ENCODE data around the gene AGAP1. TPM values are rescaled to one million over a fixed set of nuclear protein-coding genes. Genes with fewer than 3 reads are reported as not detected.

AGAP1 gene
- total RNA-seq, 4 donors from 2014 or later: 23.4 to 46.5 (median 29.3) TPM

DNA sequence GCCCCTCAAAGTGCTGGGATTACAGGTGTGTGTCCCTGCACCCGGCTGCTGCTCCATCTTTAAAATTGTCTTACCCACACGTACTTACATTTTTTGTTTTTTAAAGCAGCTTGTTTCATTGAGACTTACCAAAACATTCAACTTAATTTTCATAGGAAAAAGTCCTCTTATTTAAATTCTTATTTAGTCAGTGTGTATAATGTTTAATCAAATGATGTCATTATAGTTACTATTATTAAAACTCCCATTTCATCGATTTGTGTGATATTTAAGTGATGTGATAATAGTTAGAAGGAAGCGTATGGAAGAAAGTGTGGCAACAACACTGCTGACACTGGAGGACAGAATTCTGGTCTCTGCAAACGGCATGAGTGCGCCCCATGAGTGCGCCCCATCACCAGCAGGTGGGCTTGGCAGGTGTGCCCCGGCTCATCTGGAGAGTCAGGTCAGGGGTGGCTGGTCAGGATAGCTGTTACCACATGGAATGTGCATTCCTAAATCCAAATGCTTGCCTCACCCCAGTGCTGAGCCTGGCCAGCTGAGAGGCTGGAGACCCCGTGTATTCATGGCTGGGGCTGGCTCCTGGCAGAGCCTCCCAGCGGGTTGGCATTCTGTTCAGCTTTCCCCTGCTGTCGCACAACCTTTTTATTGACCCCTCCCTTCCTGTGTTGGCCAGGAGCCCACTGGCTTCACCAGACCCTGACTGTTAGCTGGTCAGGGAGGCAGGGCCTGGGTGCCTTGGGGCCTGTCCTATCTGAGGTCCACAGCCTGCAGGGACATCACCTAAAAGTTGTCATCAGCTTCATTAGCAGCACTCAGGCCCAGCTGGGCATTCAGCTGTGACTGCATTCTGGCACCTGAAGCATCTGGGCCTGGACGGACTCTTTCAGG lies 79.7 kb downstream of the AGAP1 start:
- H3K27ac ChIP-seq: peak overlapping the region; percentile 12 to 41 (median 31)
- peaks cover 22 to 23% of the 10 kb centered on the region in 2 donors for H3K4me1 ChIP-seq
- intact Hi-C loops (cut with DNase I): no loop called here
- H3K4me3 ChIP-seq (replicated peaks in 1 of 3): no peak overlapping the region
- H3K27me3 ChIP-seq: no peaks in the 10 kb centered on the region
- DNase-seq: peak; percentile 89 to 93
- WGBS, 2 donors: 56 to 70% methylated on average over 9 to 12 of the region's 12 CpGs
- TF ChIP-seq, protein P1, sequence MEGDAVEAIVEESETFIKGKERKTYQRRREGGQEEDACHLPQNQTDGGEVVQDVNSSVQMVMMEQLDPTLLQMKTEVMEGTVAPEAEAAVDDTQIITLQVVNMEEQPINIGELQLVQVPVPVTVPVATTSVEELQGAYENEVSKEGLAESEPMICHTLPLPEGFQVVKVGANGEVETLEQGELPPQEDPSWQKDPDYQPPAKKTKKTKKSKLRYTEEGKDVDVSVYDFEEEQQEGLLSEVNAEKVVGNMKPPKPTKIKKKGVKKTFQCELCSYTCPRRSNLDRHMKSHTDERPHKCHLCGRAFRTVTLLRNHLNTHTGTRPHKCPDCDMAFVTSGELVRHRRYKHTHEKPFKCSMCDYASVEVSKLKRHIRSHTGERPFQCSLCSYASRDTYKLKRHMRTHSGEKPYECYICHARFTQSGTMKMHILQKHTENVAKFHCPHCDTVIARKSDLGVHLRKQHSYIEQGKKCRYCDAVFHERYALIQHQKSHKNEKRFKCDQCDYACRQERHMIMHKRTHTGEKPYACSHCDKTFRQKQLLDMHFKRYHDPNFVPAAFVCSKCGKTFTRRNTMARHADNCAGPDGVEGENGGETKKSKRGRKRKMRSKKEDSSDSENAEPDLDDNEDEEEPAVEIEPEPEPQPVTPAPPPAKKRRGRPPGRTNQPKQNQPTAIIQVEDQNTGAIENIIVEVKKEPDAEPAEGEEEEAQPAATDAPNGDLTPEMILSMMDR (IDR thresholded peaks at IDR 0.05): peak in 1 of 6 experiments; percentile 18
- no peak for TF ChIP-seq POLR2A (IDR thresholded peaks at IDR 0.05)
- H3K9me3 ChIP-seq: no peaks in the 10 kb centered on the region
- H3K36me3 ChIP-seq: no peaks in the 10 kb centered on the region

DNA sequence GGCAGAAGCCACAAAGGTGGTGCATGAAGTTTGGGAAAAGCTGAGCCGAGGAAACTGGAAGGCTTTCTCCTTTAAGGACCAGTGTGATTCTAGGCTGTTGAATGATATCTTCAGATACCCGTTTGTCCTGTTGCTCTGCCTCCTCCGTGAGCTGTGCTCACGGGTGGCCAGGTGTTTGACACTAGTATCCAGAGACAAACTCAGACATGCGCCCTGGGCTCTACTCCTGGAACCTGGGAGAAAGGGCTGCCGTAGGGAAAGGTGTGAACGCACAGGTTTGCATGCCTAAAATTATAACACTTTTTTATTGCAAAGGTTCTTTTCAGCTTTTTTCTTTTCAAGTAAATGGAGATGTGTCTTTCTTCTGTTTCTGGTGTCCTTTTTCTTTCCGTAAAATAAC lies 81.6 kb downstream of the AGAP1 start:
- Histone ChIP-seq H3K4me3 (replicated peaks in 1 of 3) (no peak overlapping the region), H3K9me3 (no peaks in the 10 kb centered on the region), H3K27ac (no peak overlapping the region), H3K4me1 (peaks cover 22 to 23% of the 10 kb centered on the region in 2 donors), H3K36me3 (no peaks in the 10 kb centered on the region), H3K27me3 (no peaks in the 10 kb centered on the region)
- 74 to 83% methylated on average over 8 of the region's 8 CpGs for WGBS, 2 donors
- TF ChIP-seq, protein P1 (IDR thresholded peaks at IDR 0.05): no peak
- peak in 1 of 2 donors; percentile 13 for DNase-seq
- intact Hi-C loops (cut with DNase I): no loop called here

DNA sequence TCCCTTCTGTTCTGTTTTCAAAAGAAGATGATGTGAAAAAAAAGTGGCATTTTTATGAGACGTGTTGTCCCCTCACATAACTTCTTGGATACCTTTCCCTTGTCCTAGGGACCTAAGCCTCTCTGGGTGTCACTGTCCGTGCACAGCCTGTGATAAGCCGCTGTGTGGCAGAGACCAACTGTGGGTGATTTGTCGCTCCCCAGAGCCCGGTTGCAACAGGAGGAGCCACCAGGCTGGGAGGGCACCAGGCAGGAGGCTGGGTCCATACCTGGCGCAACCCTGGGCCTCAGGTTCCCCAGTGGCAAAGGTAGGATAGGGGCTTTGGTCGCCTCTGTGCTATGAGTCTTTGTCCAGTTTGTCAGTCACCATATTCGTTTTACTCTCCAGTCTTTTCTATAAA lies 82.1 kb downstream of the AGAP1 start:
- H3K9me3 ChIP-seq: no peaks in the 10 kb centered on the region
- no peak for TF ChIP-seq POLR2A (IDR thresholded peaks at IDR 0.05)
- TF ChIP-seq, protein P1 (IDR thresholded peaks at IDR 0.05): no peak
- peaks cover 22 to 23% of the 10 kb centered on the region in 2 donors for H3K4me1 ChIP-seq
- WGBS, 2 donors: 78% methylated on average over 8 of the region's 8 CpGs
- no peaks in the 10 kb centered on the region for H3K36me3 ChIP-seq
- no peak for DNase-seq
- intact Hi-C loops (cut with DNase I): no loop called here
- H3K27ac ChIP-seq: no peak overlapping the region
- H3K4me3 ChIP-seq (replicated peaks in 1 of 3): no peak overlapping the region
- no peaks in the 10 kb centered on the region for H3K27me3 ChIP-seq

DNA sequence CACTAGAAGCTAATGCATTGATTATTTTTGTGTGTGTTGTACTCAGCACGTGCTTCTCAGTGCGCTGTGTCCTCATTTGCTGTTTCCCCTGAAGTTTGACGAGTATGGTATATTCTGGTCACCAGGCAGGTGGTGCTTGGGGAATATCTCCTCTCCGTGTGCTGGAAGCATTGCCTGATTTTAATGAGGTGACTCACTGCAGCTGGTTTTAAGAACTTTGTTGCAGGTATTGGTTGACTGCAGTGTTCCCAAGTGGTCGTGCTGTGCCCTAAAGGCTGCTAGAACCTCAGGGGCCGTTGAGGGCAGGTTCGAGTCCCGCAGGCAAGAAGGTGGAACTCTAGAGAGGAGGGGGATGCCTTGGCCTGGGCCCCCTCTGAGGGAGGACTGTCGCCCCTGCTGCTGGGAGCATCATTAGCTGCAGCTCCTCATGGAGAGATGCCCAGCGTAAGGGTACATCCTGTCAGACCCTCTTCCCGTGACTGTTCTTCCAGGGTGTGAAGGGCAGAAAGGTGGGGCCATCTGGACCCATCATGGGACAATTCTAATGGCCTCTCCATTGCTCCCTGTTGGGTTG lies 82.6 kb downstream of the AGAP1 start:
- no peaks in the 10 kb centered on the region for H3K9me3 ChIP-seq
- peaks cover 22 to 23% of the 10 kb centered on the region in 2 donors for H3K4me1 ChIP-seq
- intact Hi-C loops (cut with DNase I): no loop called here
- H3K36me3 ChIP-seq: no peaks in the 10 kb centered on the region
- 95 to 96% methylated on average over 8 to 11 of the region's 11 CpGs for WGBS, 2 donors
- no peak for DNase-seq
- no peak overlapping the region for H3K27ac ChIP-seq
- no peak overlapping the region for H3K4me3 ChIP-seq (replicated peaks in 1 of 3)
- TF ChIP-seq, protein P1 (IDR thresholded peaks at IDR 0.05): no peak
- TF ChIP-seq POLR2A (IDR thresholded peaks at IDR 0.05): no peak
- H3K27me3 ChIP-seq: no peaks in the 10 kb centered on the region

Data from thyroid gland (tissue), 4 donors.